HG02970 (cell line): ENCODE data around the gene DDIAS.
A peak's percentile ranks its signal among the peaks of the same experiment; 100 is the strongest.
"Not testable (repeated sequence)": the region's sequence is repeated elsewhere in the genome, so short reads cannot be mapped to it uniquely, and the experiment has no call there.

Experiments
- ATAC-seq: cut with Tn5 transposase; IDR thresholded peaks from one replicate; pipeline ENCODE4 v1.9.1; 2021; ENCODE audit warnings: mild to moderate bottlenecking, moderate library complexity, moderate number of reproducible peaks; ENCODE audit not compliant: unreplicated experiment, low FRiP score

DDIAS gene

GRCh38 chr11:82920227-82920626 lies 18.7 kb downstream of the DDIAS start:
- ATAC-seq, result not testable (repeated sequence)

GRCh38 chr11:82922396-82923173 lies 21.0 kb downstream of the DDIAS start:
- not testable (repeated sequence) for ATAC-seq

GRCh38 chr11:82924522-82925224 lies 23.1 kb downstream of the DDIAS start:
- no peak for ATAC-seq

GRCh38 chr11:82927264-82927880 lies 25.8 kb downstream of the DDIAS start:
- no peak for ATAC-seq

- ATAC-seq, result no peak
Observed at GRCh38 chr11:82929121-82929520, 27.6 kb downstream of the DDIAS start.

GRCh38 chr11:82930229-82930628 lies 28.7 kb downstream of the DDIAS start:
- ATAC-seq, result no peak

- no peak for ATAC-seq
Observed at GRCh38 chr11:82930734-82931133, 29.2 kb downstream of the DDIAS start.

GRCh38 chr11:82932564-82932963 lies 31.0 kb downstream of the DDIAS start:
- ATAC-seq, result no peak

GRCh38 chr11:82936261-82936660 lies 34.7 kb downstream of the DDIAS start:
- no peak for ATAC-seq

- no peak for ATAC-seq
Observed at GRCh38 chr11:82937554-82937953, 36.0 kb downstream of the DDIAS start.

GRCh38 chr11:82939456-82939855 lies 37.9 kb downstream of the DDIAS start:
- no peak for ATAC-seq

GRCh38 chr11:82942376-82942775 lies 40.8 kb downstream of the DDIAS start:
- no peak for ATAC-seq

GRCh38 chr11:82943430-82943829 lies 41.9 kb downstream of the DDIAS start:
- ATAC-seq, result not testable (repeated sequence)

- ATAC-seq, result no peak
Observed at GRCh38 chr11:82944198-82944597, 42.7 kb downstream of the DDIAS start.

- ATAC-seq, result not testable (repeated sequence)
Observed at GRCh38 chr11:82945041-82945440, 43.5 kb downstream of the DDIAS start.

- ATAC-seq, result no peak
Observed at GRCh38 chr11:82945682-82946081, 44.1 kb downstream of the DDIAS start.

- no peak for ATAC-seq
Observed at GRCh38 chr11:82949352-82949751, 47.8 kb downstream of the DDIAS start.

- not testable (repeated sequence) for ATAC-seq
Observed at GRCh38 chr11:82950502-82950901, 49.0 kb downstream of the DDIAS start.

- not testable (repeated sequence) for ATAC-seq
Observed at GRCh38 chr11:82955736-82956453, 54.4 kb downstream of the DDIAS start.

- ATAC-seq, result peak; percentile 75
Observed at GRCh38 chr11:82959987-82960778, 58.6 kb downstream of the DDIAS start.
